Measurements from ENCODE around the gene TRIM14.
"Not testable (repeated sequence)": the region's sequence is repeated elsewhere in the genome, so short reads cannot be mapped to it uniquely, and the experiment has no call there.

TRIM14 gene

DNA sequence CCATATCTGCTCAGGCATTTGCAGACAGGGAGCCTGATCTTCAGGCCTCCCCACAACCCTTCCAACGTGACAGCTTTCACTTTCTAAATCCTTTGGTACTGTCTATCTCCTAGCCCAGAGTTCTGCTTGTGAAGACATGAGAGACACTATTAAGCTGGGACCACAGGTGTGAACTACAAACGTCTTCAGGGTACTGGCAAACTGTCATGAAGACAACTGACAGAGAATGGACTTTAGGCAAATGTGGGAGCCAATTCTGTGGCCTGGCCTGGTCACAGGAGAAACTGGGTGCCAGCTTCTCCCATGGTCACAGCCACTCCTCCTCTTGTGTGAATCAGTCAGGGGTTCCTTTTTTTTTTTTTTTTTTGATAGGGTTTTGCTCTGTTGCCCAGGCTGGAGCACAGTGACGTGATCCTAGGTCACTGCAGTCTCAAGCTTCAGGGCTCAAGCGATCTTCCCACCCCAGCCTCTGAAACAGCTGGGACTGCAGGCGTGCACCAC is 10.4 kb downstream of the TRIM14 start:
- DNase-seq (ENCODE audit: insufficient read length, low spot score) = no peak
- no peak for FAIRE-seq

GRCh38 chr9:98107926-98108325 is 11.1 kb downstream of the TRIM14 start:
- no peak for DNase-seq (ENCODE audit: insufficient read length, low spot score)
- FAIRE-seq = no peak

GRCh38 chr9:98105006-98105405 is 14.0 kb downstream of the TRIM14 start:
- no peak for DNase-seq (ENCODE audit: insufficient read length, low spot score)

DNA sequence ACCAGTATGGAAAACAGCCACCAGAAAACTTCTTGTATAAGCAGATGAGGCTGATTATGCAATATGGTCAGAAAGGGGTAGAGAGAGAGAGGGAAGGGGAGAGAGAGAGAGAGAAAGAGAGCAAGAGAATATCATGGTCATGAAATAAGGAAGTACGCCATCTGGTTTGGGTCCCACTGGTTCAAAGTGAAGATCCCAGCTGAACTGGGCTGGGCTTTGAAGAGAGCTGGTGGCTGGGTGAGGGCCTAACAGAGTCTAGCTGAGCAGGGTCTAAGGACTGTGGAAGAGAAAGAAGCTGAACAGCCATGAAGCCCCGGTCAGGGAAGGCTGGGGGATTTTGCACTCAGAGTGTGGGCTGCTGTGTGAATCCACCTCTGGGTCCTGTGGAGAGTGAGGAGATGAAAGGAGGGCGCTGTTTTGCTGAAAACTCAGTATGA is 14.6 kb downstream of the TRIM14 start:
- DNase-seq (ENCODE audit: insufficient read length, low spot score) (no peak), FAIRE-seq (no peak)

More at GRCh38 chr9:98105006-98105405, 14.0 kb downstream of the TRIM14 start:
- no peak for FAIRE-seq

DNA sequence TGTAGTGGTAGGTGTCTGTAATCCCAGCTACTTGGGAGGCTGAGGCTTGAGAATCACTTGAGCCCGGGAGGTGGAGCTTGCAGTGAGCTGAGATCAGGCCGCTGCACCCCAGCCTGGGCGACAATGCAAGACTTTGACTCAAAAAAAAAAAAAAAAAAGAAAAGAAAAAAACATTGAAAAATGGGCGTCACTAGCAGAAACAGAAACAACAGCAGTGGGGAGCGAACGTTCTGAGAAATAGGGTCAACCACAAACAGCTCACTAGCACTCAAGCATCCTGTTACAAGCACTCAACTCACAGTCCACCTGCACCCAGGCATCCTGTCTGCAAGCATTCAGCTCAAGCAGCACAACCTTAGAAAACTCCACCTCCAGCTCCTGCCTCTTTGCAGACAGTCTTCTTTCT is 17.2 kb downstream of the TRIM14 start:
- FAIRE-seq (no peak), DNase-seq (ENCODE audit: insufficient read length, low spot score) (no peak)

DNA sequence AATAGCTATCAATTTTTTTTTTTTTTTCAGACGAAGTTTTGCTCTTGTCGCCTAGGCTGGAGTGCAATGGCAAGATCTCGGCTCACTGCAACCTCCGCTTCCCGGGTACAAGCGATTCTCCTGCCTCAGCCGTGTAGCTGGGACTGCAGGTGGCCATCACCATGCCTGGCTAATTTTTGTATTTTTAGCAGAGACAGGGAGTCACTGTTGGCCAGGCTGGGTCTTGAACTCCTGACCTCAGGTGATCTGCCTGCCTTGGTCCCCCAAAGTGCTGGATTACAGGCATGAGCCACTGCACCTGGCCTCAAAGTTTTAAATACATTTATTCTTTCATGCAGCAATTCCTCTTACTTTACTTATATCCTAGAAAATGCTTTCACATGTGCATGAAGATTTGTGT is 17.6 kb downstream of the TRIM14 start:
- DNase-seq (ENCODE audit: insufficient read length, low spot score) = no peak
- no peak for FAIRE-seq

DNA sequence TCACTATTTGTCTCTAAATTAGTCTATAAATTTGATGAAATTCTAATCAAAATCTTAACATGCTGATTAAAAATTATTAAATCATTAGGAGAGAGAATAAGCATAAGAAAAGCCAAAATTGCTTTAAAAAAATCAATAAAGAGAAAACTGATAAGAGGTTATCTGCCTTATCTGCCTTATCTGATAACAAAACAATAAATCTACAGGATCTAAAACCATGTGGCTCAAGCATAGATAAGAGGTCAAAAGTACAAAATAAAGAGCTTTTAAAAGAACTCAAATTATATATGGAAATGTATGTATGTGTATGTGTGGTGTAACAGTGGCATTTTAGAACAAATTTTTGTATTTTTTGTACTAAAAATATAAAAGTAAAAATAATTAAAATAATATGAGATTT is 18.6 kb downstream of the TRIM14 start:
- no peak for DNase-seq (ENCODE audit: insufficient read length, low spot score)
- no peak for FAIRE-seq

- FAIRE-seq (no peak), DNase-seq (ENCODE audit: insufficient read length, low spot score) (no peak)
These were observed 19.1 kb downstream of the TRIM14 start for GRCh38 chr9:98099898-98100297.

DNA sequence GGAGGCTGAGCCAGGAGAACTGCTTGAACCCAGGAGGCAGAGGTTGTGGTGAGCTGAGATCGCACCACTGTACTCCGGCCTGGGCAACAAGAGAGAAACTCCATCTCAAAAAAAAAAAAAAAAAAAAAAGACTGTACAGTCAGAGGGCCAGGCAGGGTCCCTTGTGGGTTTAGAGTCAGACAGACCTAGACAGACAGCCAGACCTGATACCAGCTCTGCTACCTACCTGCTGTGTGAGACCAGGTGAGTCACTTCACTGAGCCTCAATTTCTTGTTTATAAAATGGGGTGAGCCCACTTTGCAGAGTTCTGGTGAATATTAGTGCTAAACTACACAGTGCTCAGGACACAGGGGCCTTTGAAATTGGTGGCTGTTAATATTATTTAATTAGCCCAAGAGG is 19.7 kb downstream of the TRIM14 start:
- FAIRE-seq = no peak
- DNase-seq (ENCODE audit: insufficient read length, low spot score) = no peak

- FAIRE-seq = no peak
- no peak for DNase-seq (ENCODE audit: insufficient read length, low spot score)
These were observed 21.2 kb downstream of the TRIM14 start for GRCh38 chr9:98097836-98098235.

- no peak for FAIRE-seq
These were observed 22.9 kb downstream of the TRIM14 start for GRCh38 chr9:98096091-98096490.

GRCh38 chr9:98095401-98095800 is 23.6 kb downstream of the TRIM14 start:
- FAIRE-seq (no peak), DNase-seq (ENCODE audit: insufficient read length, low spot score) (no peak)

More at GRCh38 chr9:98096091-98096490, 22.9 kb downstream of the TRIM14 start:
- no peak for DNase-seq (ENCODE audit: insufficient read length, low spot score)

GRCh38 chr9:98094851-98095250 is 24.2 kb downstream of the TRIM14 start:
- FAIRE-seq (no peak), DNase-seq (ENCODE audit: insufficient read length, low spot score) (no peak)

GRCh38 chr9:98094316-98094715 is 24.7 kb downstream of the TRIM14 start:
- no peak for FAIRE-seq
- no peak for DNase-seq (ENCODE audit: insufficient read length, low spot score)

DNA sequence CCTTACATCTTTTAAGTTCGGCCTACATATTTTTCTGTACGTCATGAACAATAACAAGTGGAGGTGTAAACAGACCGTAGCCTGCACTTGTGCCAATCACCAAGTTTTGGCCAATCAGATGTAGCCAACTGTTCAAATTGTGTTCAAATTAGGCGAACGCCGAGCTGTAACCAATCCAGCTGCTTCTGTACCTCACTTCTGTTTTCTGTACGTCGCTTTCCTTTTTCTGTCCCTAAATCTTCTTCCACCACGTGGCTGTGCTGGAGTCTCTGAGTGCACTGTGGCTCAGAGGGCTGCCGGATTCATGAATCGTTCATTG is 26.4 kb downstream of the TRIM14 start:
- no peak for FAIRE-seq
- DNase-seq (ENCODE audit: insufficient read length, low spot score) = no peak

DNA sequence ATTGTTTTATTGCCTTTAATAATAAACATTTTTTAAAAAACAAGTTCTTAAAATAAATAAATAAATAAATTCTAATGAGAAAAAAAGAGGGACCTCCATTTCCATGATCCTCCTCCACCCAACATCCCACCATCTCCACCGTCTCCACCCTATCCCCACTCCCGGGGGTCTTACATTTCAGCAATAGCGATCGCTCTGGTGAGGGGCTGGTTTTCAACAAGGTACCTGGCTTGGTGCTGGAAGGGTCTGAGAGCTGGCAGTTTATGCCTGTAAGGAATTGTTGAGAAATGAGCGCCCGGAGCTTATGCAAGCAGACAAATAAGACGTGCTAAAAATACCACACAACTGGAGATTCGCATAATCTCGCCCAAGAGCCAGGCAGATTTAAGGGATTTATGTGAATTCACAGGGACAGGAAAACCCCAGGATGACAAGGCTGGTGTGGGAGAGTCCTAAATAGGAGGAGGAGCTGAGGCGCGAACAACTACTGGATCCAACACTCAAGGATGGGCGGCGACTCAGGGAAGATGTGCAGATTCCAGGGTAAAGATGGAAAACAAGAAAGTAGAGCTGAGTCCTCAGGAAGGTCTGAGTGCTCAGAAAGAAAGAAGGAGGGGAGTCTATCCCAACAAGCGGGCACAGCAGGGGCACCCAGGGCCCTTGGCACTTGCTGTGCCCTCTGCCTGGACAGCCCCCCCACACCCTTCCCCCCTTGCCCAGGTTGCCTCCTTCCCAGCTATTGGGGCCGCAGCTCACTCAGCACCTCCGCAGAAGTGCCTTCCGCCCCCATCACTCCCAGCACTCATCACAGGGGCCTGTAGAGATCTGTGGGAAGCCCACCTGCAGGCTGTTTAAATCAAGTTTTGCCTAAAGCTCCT is 27.0 kb downstream of the TRIM14 start:
- DNase-seq (ENCODE audit: insufficient read length, low spot score) (no peak), FAIRE-seq (no peak)

- FAIRE-seq; DNase-seq (ENCODE audit: insufficient read length, low spot score): not testable (repeated sequence)
These were observed 28.3 kb downstream of the TRIM14 start for GRCh38 chr9:98090674-98091073.

GRCh38 chr9:98087420-98088354 is 31.3 kb downstream of the TRIM14 start:
- FAIRE-seq = no peak
- DNase-seq (ENCODE audit: insufficient read length, low spot score) = no peak

DNA sequence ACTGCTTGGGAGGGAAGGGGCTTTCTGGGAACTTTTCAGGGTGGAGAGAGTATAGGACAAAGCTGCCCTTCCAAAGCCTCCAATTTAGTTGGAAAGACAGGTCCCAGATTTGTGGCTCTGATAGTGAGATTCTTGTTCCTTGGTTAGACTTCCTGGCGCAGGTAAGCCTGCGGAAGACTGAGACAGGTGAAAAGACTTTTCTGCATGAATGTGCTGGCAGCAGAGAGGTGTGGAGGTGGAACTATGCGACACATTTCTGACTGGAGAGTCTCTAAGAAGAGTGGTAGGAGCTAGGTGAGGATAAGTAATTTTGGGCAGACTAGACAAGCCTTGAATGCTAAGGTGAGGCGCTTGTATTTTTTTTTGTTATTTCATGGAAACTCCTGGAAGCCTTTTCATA is 32.6 kb downstream of the TRIM14 start:
- FAIRE-seq = no peak
- DNase-seq (ENCODE audit: insufficient read length, low spot score) = no peak

DNA sequence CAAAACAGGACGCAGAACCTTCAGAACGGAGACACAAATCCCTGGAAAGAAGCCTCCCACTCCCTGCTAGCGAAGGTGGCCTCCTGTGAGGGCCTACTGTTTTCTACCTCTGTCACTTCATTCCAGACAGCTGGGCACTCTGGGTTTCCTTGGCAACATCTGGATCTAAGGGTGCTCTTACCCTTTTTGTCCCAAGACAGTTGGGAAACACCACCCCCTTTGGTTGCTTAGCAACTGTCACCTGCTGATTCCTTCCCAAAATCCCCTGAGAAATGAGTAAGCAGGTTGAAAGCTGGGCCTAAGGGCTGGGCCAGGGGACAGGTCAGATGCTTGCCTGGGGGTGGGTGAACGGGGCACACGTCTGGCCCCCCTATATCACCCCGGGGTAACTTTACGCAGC is 33.1 kb downstream of the TRIM14 start:
- FAIRE-seq = no peak
- no peak for DNase-seq (ENCODE audit: insufficient read length, low spot score)

DNA sequence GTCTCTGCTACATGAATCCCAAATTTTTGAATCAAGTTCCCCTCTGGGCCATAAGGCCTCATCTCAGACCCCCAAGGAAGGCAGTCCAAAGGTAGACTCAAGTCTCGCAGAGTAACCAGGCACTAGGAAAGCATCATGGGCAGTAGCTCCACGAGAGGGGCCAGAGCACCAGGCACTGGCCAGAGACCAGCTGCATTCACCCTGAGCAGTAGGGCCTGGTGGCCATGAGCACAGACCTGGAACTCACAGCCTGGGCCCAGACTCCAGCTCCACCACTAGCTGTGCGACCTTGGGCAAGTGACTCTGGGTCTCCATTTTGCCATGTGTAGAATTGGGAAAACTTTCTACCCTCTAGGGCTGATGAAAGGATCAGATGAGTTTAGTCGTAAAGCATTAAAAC is 34.0 kb downstream of the TRIM14 start:
- FAIRE-seq (no peak), DNase-seq (ENCODE audit: insufficient read length, low spot score) (no peak)
